Activated T-helper 2 cell treated with anti-CD3 and anti-CD28 coated beads, Interferon-gamma antibody, Interleukin-2, Interleukin-4, amounts not matched to agents 10 μg/mL and 5 μg/mL and 100 μg/mL, durations not matched to agents 14 hours and 24 hours and 36 hours (primary cell): Measurements from ENCODE around the gene MAB21L3. TPM values are rescaled to one million over a fixed set of nuclear protein-coding genes. Genes with fewer than 3 reads are reported as not detected.

ENCODE experiments used
- DNase-seq: peaks from one replicate; pipeline ENCODE4 v3.0.0; 2021; ENCODE audit warnings: low spot score
- H3K27ac Mint-ChIP-seq: one replicate; pipeline ENCODE4 v1.8.0; 2021; ENCODE audit warnings: mixed read lengths
- H3K27me3 Mint-ChIP-seq: one replicate; pipeline ENCODE4 v1.8.0; 2021; ENCODE audit warnings: low read depth, mixed read lengths
- H3K36me3 Mint-ChIP-seq: one replicate; pipeline ENCODE4 v1.8.0; 2021; ENCODE audit warnings: low read depth, mixed read lengths
- H3K4me1 Mint-ChIP-seq: one replicate; pipeline ENCODE4 v1.8.0; 2021; ENCODE audit warnings: low read depth, mixed read lengths
- H3K4me3 Mint-ChIP-seq: one replicate; pipeline ENCODE4 v1.8.0; 2021; ENCODE audit warnings: low read depth, mild to moderate bottlenecking, moderate library complexity, mixed read lengths
- H3K9me3 Mint-ChIP-seq: one replicate; pipeline ENCODE4 v1.8.0; 2021; ENCODE audit warnings: mixed read lengths
- intact Hi-C: fragments of 100-400 bp; cut with micrococcal nuclease; formaldehyde crosslinking; loops from one replicate; pipeline ENCODE4 v1.15.1; 2023
- total RNA-seq: library from RNA; stranded (reverse); gene quantifications from 2 replicates; pipeline ENCODE4 v1.2.3, GENCODE V29; 2022

MAB21L3 gene
- total RNA-seq, 1 donor from 2014 or later = not detected

DNA sequence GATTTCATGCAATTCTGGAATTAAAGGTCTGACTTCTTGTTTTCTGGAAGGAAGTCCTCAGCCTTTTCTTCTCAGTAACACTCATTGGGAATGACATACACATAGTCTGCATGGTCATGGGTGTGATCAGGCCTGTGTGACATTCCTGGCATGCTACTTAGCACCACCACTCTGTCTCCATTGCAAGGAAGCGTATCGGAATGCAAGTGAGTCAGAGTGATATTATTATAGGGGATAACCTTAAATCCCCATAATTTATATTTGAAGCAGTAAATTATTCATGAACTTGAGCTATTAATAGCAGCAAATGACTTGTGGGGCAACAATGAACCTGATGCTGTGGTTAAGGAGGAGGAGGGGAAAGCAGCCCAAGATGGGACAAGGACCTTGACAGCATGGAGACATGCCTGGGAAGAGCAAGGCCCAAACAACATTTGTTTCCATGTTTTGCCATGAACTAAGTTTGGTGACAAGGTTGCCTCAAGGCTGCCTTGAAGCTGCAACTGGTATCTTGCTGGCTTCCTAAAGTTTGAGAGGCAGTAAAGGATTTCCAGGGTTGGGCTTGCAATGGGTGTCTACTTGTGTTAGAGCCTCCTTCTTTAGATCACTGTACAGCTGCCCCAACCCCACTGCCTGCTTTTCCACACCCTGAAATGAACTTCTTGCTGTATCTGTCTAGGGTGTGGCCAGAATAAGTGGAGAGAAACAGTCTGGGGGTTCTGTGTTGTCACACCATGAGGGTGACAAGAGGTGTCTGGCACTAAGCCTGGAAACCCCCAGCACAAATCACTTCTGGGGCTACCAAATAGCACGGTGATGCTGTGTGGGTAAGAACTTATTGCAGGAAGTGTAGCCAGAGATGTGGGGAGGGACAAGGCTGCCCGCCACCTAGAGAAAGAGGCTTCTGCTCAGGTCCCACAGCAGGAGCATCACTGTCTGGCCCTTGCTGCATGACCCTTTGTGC, 4.6 kb downstream of the MAB21L3 start:
- Mint-ChIP-seq H3K4me1 (no peaks in the 10 kb centered on the region), H3K4me3 (no peak overlapping the region), H3K27me3 (peaks cover 19% of the 10 kb centered on the region), H3K27ac (no peak overlapping the region), H3K9me3 (no peaks in the 10 kb centered on the region), H3K36me3 (no peaks in the 10 kb centered on the region)
- DNase-seq = no peak
- intact Hi-C loops = no loop called here

DNA sequence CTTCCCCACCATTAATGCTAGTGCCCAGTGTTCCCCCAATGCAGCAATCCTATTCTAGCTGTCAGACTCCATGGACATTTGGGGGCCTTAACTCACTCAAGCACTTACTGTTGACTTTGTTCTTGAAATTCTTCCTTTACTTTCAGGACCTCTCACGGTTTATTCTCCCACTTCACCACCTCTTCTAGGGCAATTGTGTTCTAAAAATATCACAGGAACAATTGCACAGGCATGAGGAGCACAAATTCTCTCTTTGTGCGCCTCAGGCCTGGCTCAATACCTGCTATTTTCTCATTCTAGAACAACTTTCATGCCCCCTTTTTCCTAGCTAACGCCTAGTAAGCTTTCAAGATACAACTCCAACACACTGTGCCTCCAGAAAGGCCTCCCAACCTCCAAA, 7.3 kb downstream of the MAB21L3 start:
- no peak for DNase-seq
- Mint-ChIP-seq H3K27me3 (peaks cover 27% of the 10 kb centered on the region), H3K4me3 (no peak overlapping the region), H3K27ac (no peak overlapping the region), H3K9me3 (no peaks in the 10 kb centered on the region), H3K36me3 (no peaks in the 10 kb centered on the region), H3K4me1 (no peaks in the 10 kb centered on the region)
- intact Hi-C loops = no loop called here

DNA sequence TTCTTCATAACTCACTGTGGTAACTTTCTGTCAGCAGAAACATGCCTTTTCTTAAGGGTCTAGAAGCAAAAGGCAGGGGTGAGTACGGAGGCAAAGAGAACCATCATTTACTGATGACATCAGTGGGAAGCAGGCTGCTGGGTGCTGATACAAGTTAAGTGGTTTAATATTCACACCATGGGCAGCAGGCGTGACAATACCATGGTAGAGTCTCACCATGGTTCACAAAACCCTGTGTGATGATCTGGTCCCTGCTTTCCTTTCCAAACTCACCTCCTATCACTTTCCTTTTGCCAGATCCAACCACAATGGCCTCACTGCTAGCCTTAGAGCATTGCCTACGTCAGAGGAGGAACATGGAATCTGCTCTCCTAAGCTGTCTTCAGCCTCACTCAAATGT, 8.7 kb downstream of the MAB21L3 start:
- Mint-ChIP-seq H3K4me3 (no peak overlapping the region), H3K9me3 (no peaks in the 10 kb centered on the region), H3K27me3 (peaks cover 31% of the 10 kb centered on the region), H3K36me3 (no peaks in the 10 kb centered on the region), H3K27ac (no peak overlapping the region), H3K4me1 (no peaks in the 10 kb centered on the region)
- intact Hi-C loops = no loop called here
- DNase-seq = no peak

DNA sequence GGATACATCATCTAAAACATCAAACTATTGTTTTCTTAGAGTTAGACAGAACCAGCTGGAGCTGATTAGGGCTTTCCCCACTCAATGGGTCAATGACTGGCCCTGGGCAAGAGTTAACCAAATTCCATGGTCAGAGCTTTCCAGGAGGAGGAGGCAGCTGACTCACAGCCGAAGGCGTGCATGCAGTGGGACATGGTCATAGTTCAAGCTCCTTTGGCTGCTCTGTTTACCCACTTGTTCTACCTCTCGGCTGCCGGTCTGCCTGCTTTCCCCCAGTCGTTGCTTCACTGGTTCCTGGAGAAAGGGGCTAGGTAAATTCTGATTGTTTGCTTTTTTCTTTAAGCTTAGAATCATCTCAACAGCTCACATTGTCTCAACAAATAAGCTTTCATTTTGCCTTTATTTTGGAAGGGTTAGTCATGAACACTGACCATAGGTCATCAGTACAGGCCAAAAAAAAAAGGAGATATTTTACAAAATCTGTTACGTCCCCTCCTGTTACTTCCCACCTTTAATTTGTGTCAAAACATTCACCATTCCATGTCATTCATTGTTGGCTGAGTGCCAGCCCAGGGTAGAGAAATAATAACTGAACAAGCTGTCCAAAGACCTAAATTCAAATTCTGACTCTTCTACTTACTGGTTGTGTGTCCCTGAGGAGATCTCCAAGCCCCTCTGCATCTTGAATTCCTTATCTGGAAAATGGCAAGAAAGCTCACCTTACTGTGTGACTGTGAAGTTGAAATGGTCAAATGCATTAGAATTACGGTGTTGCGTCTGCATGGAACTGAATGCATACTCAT, 12.0 kb downstream of the MAB21L3 start:
- H3K9me3 Mint-ChIP-seq = no peaks in the 10 kb centered on the region
- no peak overlapping the region for H3K27ac Mint-ChIP-seq
- peaks cover 23% of the 10 kb centered on the region for H3K4me1 Mint-ChIP-seq
- peaks cover 36% of the 10 kb centered on the region for H3K27me3 Mint-ChIP-seq
- DNase-seq = no peak
- H3K36me3 Mint-ChIP-seq = no peaks in the 10 kb centered on the region
- H3K4me3 Mint-ChIP-seq = no peak overlapping the region
- intact Hi-C loops = no loop called here

DNA sequence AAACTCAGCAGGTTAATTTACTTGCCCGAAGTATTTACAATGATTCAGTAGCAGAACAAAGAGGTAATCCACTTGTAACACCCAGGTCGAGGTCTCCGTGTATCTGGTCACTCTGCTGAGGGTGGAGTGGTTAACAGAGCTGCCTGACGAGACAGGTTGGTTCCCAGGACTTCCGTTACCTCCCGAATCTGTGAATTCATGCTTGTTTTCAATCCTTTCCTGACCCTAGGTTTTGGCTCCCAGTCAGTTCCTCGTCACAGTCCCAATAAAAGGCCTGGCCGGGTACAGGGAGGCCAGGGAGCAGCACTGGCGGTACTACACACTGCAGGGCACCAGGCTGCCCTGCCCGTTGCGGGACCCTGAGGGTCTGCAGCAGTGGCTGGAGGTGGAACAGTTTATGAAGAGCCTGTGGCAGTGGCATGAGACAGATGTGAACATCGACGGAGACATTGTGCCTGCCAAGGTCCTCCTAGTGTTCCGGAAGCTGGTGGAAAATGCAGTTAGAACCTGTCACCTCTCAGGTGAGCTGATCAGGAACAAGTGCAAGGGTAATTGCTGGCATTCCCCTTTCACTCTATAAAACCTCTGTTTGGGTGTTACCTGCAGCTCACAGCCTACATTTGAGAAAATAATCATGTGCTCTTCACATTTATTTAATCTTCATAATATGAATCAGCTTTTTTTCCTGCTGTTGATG, 12.8 kb downstream of the MAB21L3 start:
- Mint-ChIP-seq H3K4me1 (peaks cover 29% of the 10 kb centered on the region), H3K36me3 (no peaks in the 10 kb centered on the region), H3K27ac (no peak overlapping the region), H3K27me3 (peaks cover 31% of the 10 kb centered on the region), H3K4me3 (no peak overlapping the region), H3K9me3 (no peaks in the 10 kb centered on the region)
- DNase-seq = no peak
- intact Hi-C loops = no loop called here

DNA sequence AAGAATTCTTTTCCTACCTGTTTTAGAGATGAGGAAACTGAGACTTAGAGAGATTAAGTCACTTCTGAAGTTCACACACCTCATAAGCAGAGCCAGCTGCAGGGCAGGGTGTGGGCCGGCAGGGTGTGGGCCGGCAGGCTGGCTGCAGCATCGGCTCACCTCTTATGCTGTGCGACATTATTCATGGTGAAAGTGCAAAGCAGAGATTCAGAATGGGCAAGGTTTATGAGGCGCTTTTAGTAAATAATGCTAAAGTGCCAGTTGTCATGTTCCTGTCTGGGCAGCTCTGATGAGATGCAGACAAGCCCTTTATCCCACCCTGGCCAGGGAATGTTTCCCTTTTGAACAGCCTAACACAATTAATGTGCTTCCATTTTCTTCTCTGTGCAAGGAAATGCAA, 14.6 kb downstream of the MAB21L3 start:
- Mint-ChIP-seq H3K27me3 (peaks cover 34% of the 10 kb centered on the region), H3K4me3 (no peak overlapping the region), H3K4me1 (peaks cover 38% of the 10 kb centered on the region), H3K9me3 (no peaks in the 10 kb centered on the region), H3K36me3 (no peaks in the 10 kb centered on the region), H3K27ac (no peak overlapping the region)
- no peak for DNase-seq
- intact Hi-C loops = loop anchor here (5.0 kb wide), 2 partner anchors 252 to 952 kb away; no protein-coding TSS in a partner anchor

DNA sequence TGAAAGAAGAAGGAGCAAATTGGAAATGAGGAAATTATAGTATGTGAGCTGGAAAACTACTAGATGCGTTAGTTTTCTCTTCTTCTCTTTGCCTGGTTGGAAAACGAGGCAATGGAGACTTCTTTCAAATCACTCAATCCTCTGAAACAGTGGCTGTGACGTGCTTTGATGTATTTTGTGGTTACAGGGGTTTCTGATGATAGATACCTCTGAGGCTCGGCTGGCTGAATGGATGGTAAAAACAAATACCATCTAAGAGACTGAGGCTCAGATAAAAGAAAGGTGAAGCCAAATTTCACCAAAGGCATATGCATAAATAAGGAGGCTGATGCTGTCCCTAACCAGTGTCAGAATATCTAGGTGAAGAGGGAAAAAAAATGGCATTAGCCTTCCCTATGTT, 15.1 kb downstream of the MAB21L3 start:
- no peak overlapping the region for H3K4me3 Mint-ChIP-seq
- H3K27ac Mint-ChIP-seq = peak overlapping the region; percentile 14
- no peaks in the 10 kb centered on the region for H3K9me3 Mint-ChIP-seq
- intact Hi-C loops = loop anchor here (5.0 kb wide), 2 partner anchors 251 to 951 kb away; no protein-coding TSS in a partner anchor
- no peak for DNase-seq
- peaks cover 33% of the 10 kb centered on the region for H3K27me3 Mint-ChIP-seq
- H3K36me3 Mint-ChIP-seq = no peaks in the 10 kb centered on the region
- H3K4me1 Mint-ChIP-seq = peaks cover 38% of the 10 kb centered on the region

DNA sequence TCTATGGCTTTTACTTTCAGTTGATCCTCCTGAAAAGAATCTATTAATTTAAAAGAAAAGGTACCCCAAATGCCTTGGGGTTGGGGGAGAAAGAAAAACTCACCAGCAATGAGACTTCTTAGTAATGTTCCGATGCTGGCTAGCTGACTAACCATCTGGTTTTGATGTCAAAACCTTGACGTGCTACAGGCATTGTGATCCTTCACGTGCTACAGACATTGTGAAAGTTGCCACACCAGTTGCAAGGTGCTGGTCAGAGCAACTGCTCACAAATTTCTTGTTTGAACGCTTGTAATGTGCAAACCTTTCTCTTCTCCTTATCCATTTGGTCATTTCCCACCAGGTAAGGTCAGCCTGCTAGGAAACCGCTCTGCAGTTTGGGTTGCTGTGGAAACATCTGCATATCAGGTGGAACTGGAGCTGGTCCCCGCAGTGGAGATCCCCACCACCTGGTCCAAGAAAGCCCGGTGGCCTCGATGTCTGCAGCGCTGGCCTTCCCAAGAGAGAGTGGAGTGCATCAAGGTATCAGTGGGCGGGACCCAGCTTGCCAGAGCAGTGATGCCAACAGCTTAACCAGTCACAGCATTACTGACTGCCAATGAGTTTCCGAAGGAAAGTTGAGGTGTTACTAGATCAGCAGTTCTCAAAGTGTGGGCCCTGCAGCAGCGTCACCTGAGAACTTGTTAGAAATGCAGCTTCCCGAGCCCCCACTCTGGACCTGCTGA, 16.1 kb downstream of the MAB21L3 start:
- no peak for DNase-seq
- Mint-ChIP-seq H3K27ac (no peak overlapping the region), H3K36me3 (no peaks in the 10 kb centered on the region), H3K4me3 (no peak overlapping the region), H3K27me3 (peaks cover 28% of the 10 kb centered on the region), H3K9me3 (no peaks in the 10 kb centered on the region), H3K4me1 (peaks cover 38% of the 10 kb centered on the region)
- intact Hi-C loops = loop anchor here (5.0 kb wide), 2 partner anchors 250 to 950 kb away; no protein-coding TSS in a partner anchor

DNA sequence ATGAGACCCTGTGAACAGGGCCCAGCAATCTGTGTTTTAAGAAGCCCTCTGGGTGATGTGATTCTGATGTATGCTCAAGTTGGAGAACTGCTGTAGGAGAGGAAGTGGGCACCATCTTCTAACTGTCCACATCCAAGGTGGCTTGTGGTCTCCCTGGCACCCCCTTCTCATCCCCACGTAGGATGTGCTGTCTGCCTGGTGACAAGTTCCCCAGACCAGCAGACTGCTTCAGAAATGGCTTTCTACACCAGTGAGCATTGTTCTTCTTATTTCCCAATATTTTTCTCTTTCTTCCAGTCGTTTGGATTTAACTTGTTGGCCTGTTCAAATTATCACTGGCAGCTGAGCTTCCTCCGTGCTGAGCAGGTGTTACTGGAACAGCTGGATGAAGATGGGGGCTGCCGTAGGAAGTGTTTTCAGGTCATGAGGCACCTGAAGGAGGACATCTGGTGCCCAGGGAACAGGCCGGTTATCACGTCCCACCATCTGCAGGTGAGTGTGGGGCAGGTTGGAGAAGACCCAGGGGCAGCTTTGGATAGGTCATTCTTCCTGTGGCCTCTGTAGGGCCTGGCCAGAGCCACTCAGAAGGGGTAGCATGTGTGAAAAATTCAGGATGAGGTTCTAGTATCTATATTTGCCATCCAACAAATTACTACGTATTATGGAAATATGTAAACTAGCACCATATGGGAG, 16.8 kb downstream of the MAB21L3 start:
- peaks cover 38% of the 10 kb centered on the region for H3K4me1 Mint-ChIP-seq
- intact Hi-C loops = loop anchor here (5.0 kb wide), 2 partner anchors 249 to 949 kb away; no protein-coding TSS in a partner anchor
- no peak overlapping the region for H3K4me3 Mint-ChIP-seq
- DNase-seq = no peak
- H3K36me3 Mint-ChIP-seq = no peaks in the 10 kb centered on the region
- H3K9me3 Mint-ChIP-seq = no peaks in the 10 kb centered on the region
- peaks cover 24% of the 10 kb centered on the region for H3K27me3 Mint-ChIP-seq
- no peak overlapping the region for H3K27ac Mint-ChIP-seq

DNA sequence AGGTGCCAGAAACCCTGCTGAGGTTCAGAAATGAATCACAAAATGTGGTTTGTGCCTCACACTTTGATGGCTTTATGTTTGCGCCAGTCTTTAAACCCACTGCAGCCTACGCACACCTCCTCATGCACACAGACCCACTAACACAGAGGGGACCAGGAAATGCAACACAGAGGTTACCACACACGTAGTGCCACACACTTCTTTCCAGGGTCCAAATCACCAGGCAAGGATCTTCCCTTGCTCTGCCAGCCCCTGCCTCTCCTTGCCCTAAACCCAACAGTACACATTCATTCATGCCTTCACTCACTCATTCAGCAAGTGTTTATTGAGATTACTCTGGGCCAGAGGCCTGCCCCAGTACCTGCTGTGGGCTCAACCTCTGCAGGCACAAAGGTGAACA, 17.5 kb downstream of the MAB21L3 start:
- intact Hi-C loops = loop anchor here (5.0 kb wide), 2 partner anchors 249 to 949 kb away; no protein-coding TSS in a partner anchor
- Mint-ChIP-seq H3K27ac (peak overlapping the region; percentile 38), H3K27me3 (peaks cover 17% of the 10 kb centered on the region), H3K36me3 (no peaks in the 10 kb centered on the region), H3K4me3 (no peak overlapping the region), H3K4me1 (peaks cover 38% of the 10 kb centered on the region), H3K9me3 (no peaks in the 10 kb centered on the region)
- no peak for DNase-seq

DNA sequence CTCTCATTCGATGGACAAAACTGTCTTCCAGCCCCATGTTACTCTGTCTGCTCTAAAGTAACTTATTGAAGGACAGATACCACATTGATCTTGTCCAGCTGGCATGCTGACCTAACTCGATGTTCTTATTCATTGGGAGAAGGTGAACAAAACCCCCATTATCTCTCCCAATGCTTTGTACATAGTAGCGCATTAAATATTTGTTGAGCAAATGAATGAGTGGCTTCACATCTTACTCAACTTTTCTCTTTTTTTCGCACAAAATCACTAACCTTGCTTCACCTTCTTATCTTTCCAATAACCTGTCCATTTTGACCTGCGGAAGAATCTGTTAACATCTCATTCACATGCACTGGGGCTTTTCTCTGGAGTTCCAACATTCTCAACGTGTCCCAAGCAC, 18.3 kb downstream of the MAB21L3 start:
- no peaks in the 10 kb centered on the region for H3K9me3 Mint-ChIP-seq
- H3K27ac Mint-ChIP-seq = no peak overlapping the region
- H3K4me1 Mint-ChIP-seq = peaks cover 41% of the 10 kb centered on the region
- H3K27me3 Mint-ChIP-seq = peaks cover 16% of the 10 kb centered on the region
- intact Hi-C loops = loop anchor here (5.0 kb wide), 2 partner anchors 248 to 948 kb away; no protein-coding TSS in a partner anchor
- H3K36me3 Mint-ChIP-seq = no peaks in the 10 kb centered on the region
- H3K4me3 Mint-ChIP-seq = no peak overlapping the region
- no peak for DNase-seq
